Pulmonary artery endothelial cell (primary cell): ENCODE data around the gene LRP6. TPM values are rescaled to one million over a fixed set of nuclear protein-coding genes. Genes with fewer than 3 reads are reported as not detected.

ENCODE experiments used
- DNase-seq: peaks from one replicate; pipeline ENCODE4 v3.0.0-alpha.2; 2011; ENCODE audit warnings: low read depth, low spot score
- total RNA-seq: library from RNA; depleted of rRNA; stranded (reverse); fragments of >200 nt; gene quantifications from 2 replicates; pipeline ENCODE4 v1.2.3, GENCODE V29; 2014

The LRP6 gene
- total RNA-seq, 1 donor from 2014 or later, result 36.8 TPM

DNA sequence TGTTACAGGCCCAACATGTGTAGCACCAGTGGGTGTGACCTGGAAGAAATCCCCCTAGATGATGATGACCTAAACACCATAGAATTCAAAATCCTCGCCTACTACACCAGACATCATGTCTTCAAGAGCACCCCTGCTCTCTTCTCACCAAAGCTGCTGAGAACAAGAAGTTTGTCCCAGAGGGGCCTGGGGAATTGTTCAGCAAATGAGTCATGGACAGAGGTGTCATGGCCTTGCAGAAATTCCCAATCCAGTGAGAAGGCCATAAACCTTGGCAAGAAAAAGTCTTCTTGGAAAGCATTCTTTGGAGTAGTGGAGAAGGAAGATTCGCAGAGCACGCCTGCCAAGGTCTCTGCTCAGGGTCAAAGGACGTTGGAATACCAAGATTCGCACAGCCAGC is 187.6 kb downstream of the LRP6 start:
- DNase-seq, result no peak

GRCh38 chr12:12072064-12072760 is 194.6 kb downstream of the LRP6 start:
- DNase-seq, result no peak

DNA sequence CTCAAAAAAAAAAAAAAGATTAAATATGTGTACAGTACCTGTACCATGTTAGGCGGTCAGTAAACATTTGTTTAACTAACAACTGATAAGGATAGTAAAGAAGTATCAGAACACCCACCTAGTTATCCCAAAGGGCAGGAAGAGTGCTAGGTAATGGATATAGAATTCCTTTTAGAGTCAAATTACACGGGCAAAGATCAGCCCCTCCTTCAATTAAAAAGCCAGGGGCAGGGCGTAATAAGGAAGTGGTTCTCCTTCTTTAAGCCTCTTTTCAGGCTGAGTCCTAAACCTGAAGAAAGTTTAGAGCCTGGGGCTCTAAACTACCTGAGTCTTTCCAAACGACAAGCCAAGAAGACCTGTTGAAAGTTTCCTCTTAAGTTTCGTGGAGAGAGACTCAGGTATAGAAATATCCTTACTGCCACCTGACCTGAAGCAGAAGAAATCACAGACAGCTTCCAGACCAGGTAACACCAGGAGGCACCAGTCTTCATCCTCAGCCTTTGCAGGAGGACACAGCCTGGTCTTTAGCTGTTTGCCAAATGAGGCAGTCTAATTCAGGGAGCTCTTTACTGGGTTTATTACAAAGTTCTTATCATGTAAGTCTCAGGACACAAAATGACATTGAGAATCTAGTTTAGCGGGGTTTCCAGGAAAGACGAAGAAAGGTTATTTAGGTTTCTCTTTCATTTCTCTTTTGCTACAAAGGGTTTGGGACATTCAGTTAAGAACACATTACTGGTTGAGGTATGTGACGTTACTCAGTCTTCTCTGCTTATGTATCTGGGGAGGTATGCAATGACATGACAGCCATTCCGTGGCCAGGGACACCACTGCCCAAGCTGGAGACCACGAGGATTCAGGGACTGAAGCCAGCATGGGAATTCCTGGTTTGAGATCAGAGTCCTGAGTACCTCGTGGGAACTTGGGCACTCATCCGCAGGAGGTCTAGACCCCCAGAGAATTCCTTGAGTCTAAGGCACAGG is 195.9 kb downstream of the LRP6 start, which contains the start of gene BCL2L14:
Gene BCL2L14, plus strand, starts transcription at position 266 of the 983 bp plus-strand sequence. CDS start 8,367 bp downstream, outside the sequence.
- no peak for DNase-seq

GRCh38 chr12:12069821-12070548 is 196.9 kb downstream of the LRP6 start:
- no peak for DNase-seq

GRCh38 chr12:12068751-12069150 is 198.1 kb downstream of the LRP6 start:
- no peak for DNase-seq

Other genes with a start within 250 kb of the LRP6 start
- gene BCL2L14, start 196.1 kb downstream of the LRP6 start, total RNA-seq, result not detected in 2 replicates
- 9.2 and 10.8 TPM in 2 replicates for gene MANSC1, start 83.2 kb upstream of the LRP6 start, total RNA-seq
- gene BORCS5, start 90.0 kb upstream of the LRP6 start, total RNA-seq, result 6.1 and 9.3 TPM in 2 replicates